Motor neuron (in vitro differentiated cells): ENCODE measurements around the gene PAX5. TPM values are rescaled to one million over a fixed set of nuclear protein-coding genes. Genes with fewer than 3 reads are reported as not detected.
A peak's percentile ranks its signal among the peaks of the same experiment; 100 is the strongest.

Experiments
- ATAC-seq, 8 experiments: fragments of 200-7000 bp; cut with Tn5 transposase; replicated peaks in 6 of 8; 2 replicates each; pipeline ENCODE4 v1.8.0; 2021; ENCODE audit warnings: mild to moderate bottlenecking in 8 of 8, moderate library complexity in 8 of 8
- H3K27ac ChIP-seq, 2 donors: fragments of 250-450 bp; sonication (Bioruptor Pico); 2 replicates each; pipeline ENCODE4 v1.9.0; 2021; ENCODE audit warnings: antibody characterized with exemption in 2 of 2, mild to moderate bottlenecking in 2 of 2, moderate library complexity in 1 of 2
- H3K4me1 ChIP-seq, 2 donors: fragments of 250-450 bp; sonication (Bioruptor Pico); replicated peaks in 1 of 2; 2 replicates each; pipeline ENCODE4 v1.6.1; 2021; ENCODE audit warnings: antibody characterized with exemption in 2 of 2, mild to moderate bottlenecking in 2 of 2, moderate library complexity in 1 of 2
- H3K4me3 ChIP-seq, 5 donors: fragments of 250-450 bp; sonication (Bioruptor Pico); 2 replicates each; pipeline ENCODE4 v1.9.0; 2021; ENCODE audit warnings: antibody characterized with exemption in 5 of 5, mild to moderate bottlenecking in 5 of 5, moderate library complexity in 4 of 5
- WGBS, 10 experiments: fragments of 450-650 bp; shearing (Covaris generic); methylation state at CpG; one replicate each; pipeline ENCODE4 v1.0.0; 2022; 5-methylcytosine and 5-hydroxymethylcytosine counted together
- in situ Hi-C, 9 experiments: fragments of 400-800 bp; cut with MboI; loops; one replicate each; pipeline ENCODE4 v1.15.0; 2021; ENCODE audit warnings: low sequenced_read_pairs in 9 of 9, low pct_unique_long_range_greater_than_20kb in 2 of 9; ENCODE audit not compliant: unreplicated experiment in 9 of 9
- total RNA-seq, 8 experiments: library from RNA; unstranded; fragments of 300-600 nt; gene quantifications; 2 replicates each; pipeline versions ENCODE4 v1.2.3 to v1.2.4, GENCODE V29; 2022

Gene PAX5
- total RNA-seq, 8 experiments from 2014 or later = 0.09 to 1.5 (median 0.61) TPM

GRCh38 chr9:36822201-36822600 lies 211.9 kb downstream of the PAX5 start:
- Histone ChIP-seq H3K27ac (no peak overlapping the region), H3K4me1 (peaks cover 37 to 44% of the 10 kb centered on the region in 2 donors), H3K4me3 (no peak overlapping the region)
- 0 to 100% (median 81%) methylated on average over 1 to 5 of the region's 6 CpGs; no CpG with 5 or more reads in 2 of the 10 experiments for WGBS, 10 experiments
- in situ Hi-C loops = no loop called here
- ATAC-seq = no peak

GRCh38 chr9:36820392-36820861 lies 213.6 kb downstream of the PAX5 start:
- ATAC-seq = no peak
- Histone ChIP-seq H3K27ac (peak overlapping the region in 1 of 2 donors; percentile 85), H3K4me1 (peaks cover 36 to 44% of the 10 kb centered on the region in 2 donors), H3K4me3 (no peak overlapping the region)
- 30 to 93% (median 80%) methylated on average over 1 to 9 of the region's 21 CpGs; no CpG with 5 or more reads in 1 of the 10 experiments for WGBS, 10 experiments
- in situ Hi-C loops = no loop called here

GRCh38 chr9:36818965-36819870 lies 214.8 kb downstream of the PAX5 start:
- H3K27ac ChIP-seq = peak overlapping the region; percentile 82 to 85
- in situ Hi-C loops = no loop called here
- peak overlapping the region in 4 of 5 donors; percentile 10 to 24 (median 12) for H3K4me3 ChIP-seq
- ATAC-seq = peak; percentile 22 to 87 (median 84)
- peaks cover 36 to 44% of the 10 kb centered on the region in 2 donors for H3K4me1 ChIP-seq
- WGBS, 10 experiments = 13 to 100% (median 37%) methylated on average over 1 to 14 of the region's 35 CpGs; no CpG with 5 or more reads in 3 of the 10 experiments

GRCh38 chr9:36818242-36818938 lies 215.7 kb downstream of the PAX5 start:
- H3K4me1 ChIP-seq = peaks cover 36 to 44% of the 10 kb centered on the region in 2 donors
- WGBS, 10 experiments = 0 to 80% (median 4%) methylated on average over 1 to 2 of the region's 32 CpGs; no CpG with 5 or more reads in 4 of the 10 experiments
- peak overlapping the region; percentile 10 to 24 (median 13) for H3K4me3 ChIP-seq
- peak overlapping the region; percentile 77 to 82 for H3K27ac ChIP-seq
- in situ Hi-C loops = no loop called here
- peak; percentile 50 to 68 (median 64) for ATAC-seq

GRCh38 chr9:36817160-36817834 lies 216.8 kb downstream of the PAX5 start:
- Histone ChIP-seq H3K4me1 (peaks cover 36 to 44% of the 10 kb centered on the region in 2 donors), H3K27ac (no peak overlapping the region), H3K4me3 (no peak overlapping the region)
- no peak for ATAC-seq
- in situ Hi-C loops = no loop called here
- WGBS, 10 experiments = 5 to 100% (median 71%) methylated on average over 1 to 4 of the region's 4 CpGs; no CpG with 5 or more reads in 1 of the 10 experiments

- WGBS, 10 experiments = 42 to 100% (median 87%) methylated on average over 1 to 3 of the region's 3 CpGs; no CpG with 5 or more reads in 6 of the 10 experiments
- H3K4me1 ChIP-seq = peaks cover 29 to 36% of the 10 kb centered on the region in 2 donors
- in situ Hi-C loops = no loop called here
- no peak for ATAC-seq
- H3K27ac ChIP-seq = no peak overlapping the region
- H3K4me3 ChIP-seq = no peak overlapping the region
Measured at GRCh38 chr9:36816371-36816770, 217.7 kb downstream of the PAX5 start.

GRCh38 chr9:36815566-36816348 lies 218.3 kb downstream of the PAX5 start:
- 33 to 87% (median 65%) methylated on average over 1 to 7 of the region's 7 CpGs; no CpG with 5 or more reads in 4 of the 10 experiments for WGBS, 10 experiments
- in situ Hi-C loops = no loop called here
- Histone ChIP-seq H3K27ac (no peak overlapping the region), H3K4me3 (no peak overlapping the region), H3K4me1 (peaks cover 23 to 30% of the 10 kb centered on the region in 2 donors)
- ATAC-seq = no peak

GRCh38 chr9:36815023-36815422 lies 219.0 kb downstream of the PAX5 start:
- ATAC-seq = no peak
- H3K4me1 ChIP-seq = peaks cover 15 to 23% of the 10 kb centered on the region in 2 donors
- in situ Hi-C loops = no loop called here
- 31 to 100% (median 90%) methylated on average over 1 to 3 of the region's 3 CpGs; no CpG with 5 or more reads in 2 of the 10 experiments for WGBS, 10 experiments
- no peak overlapping the region for H3K4me3 ChIP-seq
- no peak overlapping the region for H3K27ac ChIP-seq

- WGBS, 10 experiments = 0 to 83% (median 68%) methylated on average over 1 to 10 of the region's 10 CpGs; no CpG with 5 or more reads in 2 of the 10 experiments
- in situ Hi-C loops = no loop called here
- peak in 3 of 8 experiments; percentile 20 to 66 (median 63) for ATAC-seq
- Histone ChIP-seq H3K27ac (no peak overlapping the region), H3K4me3 (no peak overlapping the region), H3K4me1 (peaks cover 3 to 7% of the 10 kb centered on the region in 2 donors)
Measured at GRCh38 chr9:36813154-36813553, 220.9 kb downstream of the PAX5 start.

GRCh38 chr9:36812556-36812955 lies 221.5 kb downstream of the PAX5 start:
- in situ Hi-C loops = no loop called here
- H3K27ac ChIP-seq = no peak overlapping the region
- no peak for ATAC-seq
- H3K4me3 ChIP-seq = no peak overlapping the region
- peaks cover 0 to 1% of the 10 kb centered on the region in 2 donors for H3K4me1 ChIP-seq

GRCh38 chr9:36808251-36808650 lies 225.8 kb downstream of the PAX5 start:
- Histone ChIP-seq H3K4me1 (peaks cover 2 to 3% of the 10 kb centered on the region in 2 donors), H3K4me3 (no peak overlapping the region), H3K27ac (no peak overlapping the region)
- in situ Hi-C loops = no loop called here
- ATAC-seq = no peak
- WGBS, 10 experiments = 0 to 80% (median 55%) methylated on average over 1 to 3 of the region's 4 CpGs

- peak in 1 of 8 experiments; percentile 4 for ATAC-seq
- no peak overlapping the region for H3K4me3 ChIP-seq
- in situ Hi-C loops = no loop called here
- 10 to 87% (median 19%) methylated on average over 2 to 8 of the region's 11 CpGs; no CpG with 5 or more reads in 1 of the 10 experiments for WGBS, 10 experiments
- H3K27ac ChIP-seq = no peak overlapping the region
- H3K4me1 ChIP-seq = peaks cover 16 to 17% of the 10 kb centered on the region in 2 donors
Measured at GRCh38 chr9:36803961-36804360, 230.1 kb downstream of the PAX5 start.
